NCI-H1436 treated with DMSO at 0.1 percent for 48 hours (cell line): Measurements from ENCODE around the gene SRL.

Experiments
- DNase-seq: peaks from one replicate; lab custom pipeline; 2025; lab: John Stamatoyannopoulos, UW

The SRL gene

DNA sequence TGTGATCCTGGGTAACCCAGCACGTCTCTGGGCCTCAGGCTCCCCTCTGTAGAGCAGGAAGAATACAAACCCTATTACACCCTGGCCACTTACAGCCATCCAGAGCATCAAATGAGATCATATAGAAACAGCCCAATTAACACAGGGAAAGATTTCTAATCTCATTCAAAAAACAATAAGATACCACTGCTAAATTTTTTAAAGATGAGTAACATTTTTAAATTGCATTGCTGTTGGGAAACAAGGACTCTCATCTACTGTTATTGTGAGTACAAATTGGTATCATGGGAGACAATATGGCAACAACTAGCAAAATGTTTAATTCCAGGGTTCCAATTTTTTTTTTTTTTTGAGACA, 41.1 kb downstream of the SRL start:
- no peak for DNase-seq

DNA sequence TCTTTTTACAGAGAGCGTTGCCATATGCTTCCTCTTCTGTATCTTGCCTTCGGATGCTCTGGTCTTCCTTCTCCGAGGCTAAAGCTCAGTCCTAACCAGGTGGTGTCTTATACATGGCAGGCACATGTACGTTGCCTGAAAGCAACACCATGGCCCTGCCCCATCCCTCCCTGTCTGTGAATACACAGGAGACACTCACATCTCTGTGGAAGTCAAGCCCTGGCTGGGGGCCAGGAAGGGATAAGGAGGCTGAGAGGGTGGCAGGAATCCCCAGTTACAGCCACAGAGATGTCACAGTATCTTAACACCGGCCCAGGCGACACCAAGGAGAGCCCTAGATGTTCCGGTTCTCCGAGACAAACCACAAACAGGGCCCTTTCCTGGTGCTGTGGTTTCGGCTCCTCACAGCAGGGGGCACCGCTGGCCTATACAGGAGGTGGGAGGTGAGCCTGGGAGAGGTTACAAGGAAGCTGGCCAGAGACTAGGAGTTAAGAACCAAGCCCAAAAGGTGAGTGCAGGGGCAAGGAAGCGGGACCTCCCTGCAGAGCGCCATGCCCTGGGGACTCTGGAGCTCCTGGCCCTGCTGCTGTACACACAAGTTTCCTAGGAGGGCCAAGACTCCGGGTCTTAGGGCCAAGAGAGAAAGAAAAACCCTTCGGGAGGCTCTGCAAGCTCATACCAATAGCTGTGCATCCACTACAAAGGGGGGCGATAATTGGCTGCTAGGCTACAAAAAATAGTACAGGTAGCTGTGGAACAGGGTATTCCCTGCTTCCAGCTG, 41.7 kb downstream of the SRL start:
- DNase-seq, result peak; percentile 39

DNA sequence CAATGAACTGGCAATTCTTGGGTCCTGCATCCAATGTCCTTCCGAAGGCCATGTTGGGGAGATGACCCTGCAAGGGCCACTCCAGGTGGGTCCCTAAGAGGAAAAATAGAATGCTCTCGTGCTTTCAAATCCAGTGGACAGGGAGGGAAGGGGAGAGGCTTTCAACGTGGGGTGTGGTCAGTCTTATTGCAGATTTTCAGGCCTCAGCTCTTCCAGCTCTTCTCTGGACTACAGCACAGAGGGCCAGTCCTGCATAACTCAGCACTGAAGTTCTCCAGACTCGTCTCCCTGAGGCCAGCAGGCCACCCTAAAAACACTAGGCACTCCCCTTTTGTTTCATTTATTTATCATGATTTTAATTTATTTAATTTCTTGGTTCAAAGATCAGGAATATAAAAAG, 43.1 kb downstream of the SRL start:
- no peak for DNase-seq

DNA sequence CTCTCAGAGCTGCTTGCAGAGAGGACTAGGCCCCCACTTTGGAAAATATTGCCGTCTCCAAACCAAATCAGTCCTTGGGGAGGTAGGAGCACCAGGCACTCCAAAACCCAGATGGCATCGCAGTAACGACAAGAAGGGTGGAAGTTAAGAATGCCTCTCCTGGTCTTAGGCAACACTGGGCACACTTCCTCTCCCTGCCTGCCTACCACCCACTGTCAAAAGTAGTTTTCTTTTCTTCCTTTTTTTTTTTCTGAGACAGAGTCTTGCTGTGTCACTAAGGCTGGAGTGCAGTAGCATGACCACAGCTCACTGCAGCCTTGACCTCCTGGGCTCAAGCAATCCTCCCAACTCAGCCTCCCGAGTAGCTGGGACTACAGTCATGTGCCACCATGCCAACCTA, 47.2 kb downstream of the SRL start:
- DNase-seq, result no peak

DNA sequence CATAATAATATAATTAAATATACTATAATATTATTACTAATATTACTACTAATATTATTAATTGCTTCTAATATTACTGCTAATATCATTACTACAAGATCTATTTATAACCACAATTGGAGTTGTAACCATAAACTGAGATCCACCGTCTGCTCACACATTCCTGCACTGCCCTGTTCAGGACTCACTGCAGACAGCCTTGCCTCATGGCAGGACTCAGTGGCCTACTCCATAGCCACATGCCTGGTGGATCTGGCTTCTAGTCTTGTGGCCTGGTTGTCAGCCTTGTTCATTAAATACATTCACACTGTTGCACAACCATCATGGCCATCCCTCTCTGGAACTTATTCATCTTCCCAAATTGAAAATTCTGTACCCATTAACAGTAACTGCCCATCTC, 48.0 kb downstream of the SRL start:
- DNase-seq, result no peak

DNA sequence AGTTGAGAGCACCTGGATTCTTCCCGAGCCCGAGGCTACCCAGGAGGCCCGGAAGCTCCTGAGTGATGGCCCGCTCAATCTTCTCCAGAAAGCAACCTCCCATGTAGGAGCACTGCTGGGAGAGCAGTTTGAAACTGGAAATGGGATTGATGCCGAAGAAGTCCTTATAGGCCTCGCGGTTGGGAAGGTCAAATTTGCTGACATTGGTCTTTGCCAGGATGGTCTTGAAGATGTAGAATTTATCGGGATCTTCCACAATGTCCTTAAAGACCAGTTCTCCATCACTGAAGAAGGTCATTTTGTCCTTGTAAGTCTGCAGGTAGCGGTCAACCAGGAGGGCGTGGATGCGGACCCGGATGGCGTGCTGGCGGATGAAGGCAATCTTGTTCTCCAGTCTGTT, 49.7 kb downstream of the SRL start:
- DNase-seq, result no peak

DNA sequence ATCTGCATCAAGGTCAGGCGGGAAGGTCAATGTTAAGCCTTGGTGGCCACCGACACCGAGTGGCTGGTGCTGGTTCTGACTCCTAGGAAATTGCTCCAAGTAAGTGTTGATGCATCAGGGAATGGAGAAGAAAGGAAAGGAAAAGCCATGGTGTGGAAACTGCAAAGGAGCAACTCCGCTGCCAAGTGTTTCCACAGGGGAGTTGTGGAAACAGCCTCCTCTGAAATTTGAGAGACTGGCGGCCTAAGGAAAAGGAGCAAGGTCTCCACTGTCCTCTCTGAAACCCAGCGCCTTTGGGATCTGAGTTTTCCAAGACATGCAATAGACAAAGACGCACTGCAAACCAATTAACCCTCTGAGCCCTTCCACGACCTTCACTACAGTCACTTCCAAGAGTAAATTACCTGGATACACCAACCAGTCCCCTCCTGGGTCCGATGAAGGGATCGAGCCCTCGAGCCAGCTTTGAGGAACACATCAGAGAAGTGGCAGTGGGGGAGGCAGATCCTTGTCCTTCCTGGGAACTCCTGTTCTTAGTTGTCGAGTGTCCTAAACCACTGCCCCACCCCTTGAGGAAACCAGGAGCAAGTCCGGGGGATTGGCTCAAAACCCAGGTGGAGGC, 51.1 kb downstream of the SRL start:
- no peak for DNase-seq

DNA sequence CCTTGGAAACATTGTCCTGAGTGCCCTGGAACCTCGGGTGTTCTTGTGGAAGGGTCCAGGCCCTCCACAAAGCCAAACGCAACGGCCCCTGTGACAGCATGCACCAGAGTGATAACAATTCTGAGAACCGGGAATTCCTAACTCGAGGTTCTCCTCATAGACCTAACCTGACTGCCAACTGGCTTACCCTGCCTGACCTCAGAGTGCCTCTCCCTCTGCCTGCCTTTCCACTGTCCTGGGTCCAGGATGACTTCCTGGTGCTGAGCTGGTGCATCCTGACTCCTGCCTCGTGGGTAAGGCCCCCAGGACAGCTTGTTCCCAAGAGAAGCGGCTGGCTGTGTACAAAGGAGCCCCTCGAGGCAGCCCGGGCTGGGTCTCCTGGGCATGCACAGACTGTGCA, 51.8 kb downstream of the SRL start:
- no peak for DNase-seq

DNA sequence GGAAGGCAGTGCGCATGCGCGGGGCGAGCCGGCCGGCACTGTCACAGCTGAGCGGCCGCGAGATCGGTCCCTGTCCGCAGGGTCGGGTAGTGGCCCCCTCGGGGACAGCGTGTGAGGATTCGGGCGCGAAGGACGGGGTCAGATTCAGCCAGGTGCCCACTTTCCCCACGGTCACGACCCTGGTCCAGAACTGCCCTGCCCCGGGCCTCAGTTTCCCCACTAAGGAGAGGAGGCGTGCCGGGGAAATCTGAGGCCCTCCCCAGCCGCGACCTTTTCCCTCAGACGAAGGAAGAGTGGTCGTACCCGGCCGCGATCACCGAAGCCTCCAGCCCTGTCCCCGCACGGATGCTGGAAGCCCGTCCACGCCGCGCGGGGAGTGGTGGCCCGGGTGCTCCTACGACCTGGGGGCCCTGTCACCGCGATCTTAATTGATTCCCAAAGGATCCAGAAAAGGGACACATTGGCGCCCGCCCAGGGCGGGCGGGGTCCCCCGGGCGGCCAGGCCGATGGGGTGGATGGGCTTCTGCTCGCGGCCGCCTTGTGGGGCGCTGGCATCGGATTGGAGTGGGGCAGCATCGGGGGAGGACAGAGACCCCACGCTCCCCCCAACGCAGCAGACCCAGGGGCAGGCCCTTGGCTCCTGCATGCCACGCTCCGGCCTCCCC, 57.7 kb downstream of the SRL start:
- no peak for DNase-seq

DNA sequence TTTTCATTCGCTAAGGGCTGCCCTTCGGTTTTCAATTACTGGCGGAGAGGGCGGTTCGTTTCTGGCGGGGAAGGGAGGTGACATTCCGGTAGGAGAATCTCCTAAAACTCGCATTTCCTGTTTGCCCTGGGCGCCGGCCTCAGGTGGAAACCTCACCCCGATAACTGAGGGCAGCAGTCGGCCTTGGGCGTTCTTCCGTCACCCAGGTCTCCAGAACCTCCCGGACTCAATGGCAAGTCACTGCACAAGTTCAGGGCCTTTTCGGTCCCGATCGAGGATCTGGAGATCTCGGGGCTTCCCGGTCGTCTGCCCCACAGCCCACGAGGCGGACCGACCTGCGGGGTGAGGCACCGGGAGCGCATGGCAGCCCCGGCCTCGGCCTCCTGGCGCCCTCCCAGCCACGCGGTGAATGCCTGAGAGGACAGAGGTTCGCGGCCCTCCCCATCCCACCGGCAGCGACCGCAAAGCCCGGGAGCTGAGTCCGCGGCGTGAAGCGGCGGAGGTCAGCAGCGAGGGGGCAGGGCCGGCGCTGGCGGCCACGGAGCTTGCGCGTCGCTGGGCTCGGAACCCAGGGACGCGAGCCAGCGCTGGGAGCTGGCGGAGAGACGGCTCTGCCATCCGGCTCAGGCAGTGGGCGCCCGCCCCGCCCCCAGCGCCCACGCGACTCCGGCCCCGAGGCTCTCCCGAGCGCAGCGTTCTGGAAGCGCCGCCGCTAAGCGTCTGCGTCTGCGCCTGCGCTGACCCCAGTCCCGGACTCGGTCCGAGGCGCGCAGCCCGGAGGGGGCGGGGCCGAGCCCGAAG, 58.4 kb downstream of the SRL start:
- peak; percentile 31 for DNase-seq

DNA sequence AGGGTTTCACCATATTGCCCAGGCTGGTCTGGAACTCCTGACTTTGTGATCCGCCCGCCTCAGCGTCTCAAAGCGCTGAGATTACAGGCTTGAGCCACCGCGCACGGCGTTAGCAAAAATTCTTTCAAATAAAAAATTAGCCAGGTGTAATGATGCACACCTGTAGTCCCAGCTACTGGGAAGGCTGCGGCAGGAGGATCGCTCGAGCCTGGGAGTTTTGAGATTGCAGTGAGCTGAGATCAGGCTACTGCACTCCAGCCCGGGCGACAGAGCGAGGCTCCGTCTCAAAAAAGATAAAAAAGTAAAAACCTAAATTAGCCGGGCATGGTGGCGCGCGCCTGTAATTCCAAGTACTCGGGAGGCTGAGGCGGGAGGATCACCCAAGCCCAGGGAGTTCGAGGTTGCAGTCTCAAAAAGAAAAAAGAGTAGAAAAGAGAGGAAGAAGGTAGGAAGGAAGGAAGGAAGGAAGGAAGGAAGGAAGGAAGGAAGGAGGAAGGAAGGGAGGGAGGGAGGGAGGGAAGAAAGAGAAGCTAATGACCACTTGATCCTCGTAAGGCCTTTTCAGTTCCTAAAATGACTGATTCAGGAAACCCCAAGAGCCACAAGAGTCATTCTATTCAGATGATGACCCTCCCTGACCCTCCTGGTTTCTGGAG, 59.2 kb downstream of the SRL start:
- DNase-seq, result no peak

DNA sequence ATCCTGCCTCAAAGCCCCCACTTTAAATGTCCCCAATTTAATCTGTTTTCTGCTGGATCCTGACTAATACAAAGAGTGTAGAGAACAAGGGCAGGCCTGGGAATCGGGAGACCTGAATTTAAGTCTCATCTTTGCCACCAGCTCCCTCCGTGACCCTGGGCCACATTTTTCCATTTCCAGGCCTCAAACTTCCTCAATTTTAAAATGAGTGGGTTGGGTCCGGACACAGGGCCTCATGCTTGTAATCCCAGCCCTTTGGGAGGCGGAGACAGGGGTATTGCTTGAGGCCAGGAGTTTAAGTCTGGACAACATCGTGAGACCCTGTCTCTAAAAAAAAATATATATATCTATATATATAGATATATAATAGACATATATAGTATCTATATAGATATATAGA, 61.4 kb downstream of the SRL start:
- no peak for DNase-seq

DNA sequence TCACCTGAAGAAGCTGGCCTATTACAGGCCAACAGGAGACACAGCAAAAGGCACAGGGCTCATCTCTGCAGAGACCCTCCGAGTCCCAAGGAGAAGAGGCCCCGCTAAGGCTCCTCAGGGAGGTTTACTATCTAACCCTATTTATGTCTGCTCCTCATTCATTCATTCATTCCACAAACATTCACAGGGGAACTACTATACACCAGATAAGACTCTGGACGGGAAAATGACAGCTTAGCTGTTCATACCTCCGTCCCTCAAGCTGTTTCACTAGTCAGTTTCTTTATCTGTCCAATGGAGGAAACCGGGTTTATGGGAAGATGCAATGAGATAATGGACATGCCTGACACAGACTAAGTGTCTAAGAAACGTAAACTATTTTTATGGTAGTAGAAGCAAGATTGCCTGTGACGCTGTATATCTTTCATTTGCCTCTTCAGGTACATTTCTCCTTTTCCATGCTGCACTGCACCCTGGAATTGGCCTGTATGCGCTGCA, 62.1 kb downstream of the SRL start:
- no peak for DNase-seq

DNA sequence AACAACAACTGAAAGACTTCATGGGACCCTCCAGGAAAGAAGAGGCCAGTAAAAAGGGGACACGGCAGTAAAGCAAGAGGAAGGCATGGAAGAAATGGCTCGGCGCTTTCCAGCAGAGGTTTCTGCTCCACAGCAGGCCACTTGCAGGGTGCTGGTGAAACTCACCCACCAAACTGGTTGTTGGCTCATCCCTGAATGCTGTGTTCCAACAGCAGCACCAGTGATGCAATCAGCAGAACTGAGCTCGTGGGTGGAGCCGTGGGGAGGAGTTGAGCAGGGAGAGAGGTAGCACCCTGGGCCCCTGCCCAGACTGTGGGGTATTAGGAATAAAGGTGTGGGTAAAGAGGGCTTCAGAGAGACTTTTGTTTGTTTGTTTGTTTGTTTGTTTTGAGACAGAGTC, 62.9 kb downstream of the SRL start:
- DNase-seq, result no peak

DNA sequence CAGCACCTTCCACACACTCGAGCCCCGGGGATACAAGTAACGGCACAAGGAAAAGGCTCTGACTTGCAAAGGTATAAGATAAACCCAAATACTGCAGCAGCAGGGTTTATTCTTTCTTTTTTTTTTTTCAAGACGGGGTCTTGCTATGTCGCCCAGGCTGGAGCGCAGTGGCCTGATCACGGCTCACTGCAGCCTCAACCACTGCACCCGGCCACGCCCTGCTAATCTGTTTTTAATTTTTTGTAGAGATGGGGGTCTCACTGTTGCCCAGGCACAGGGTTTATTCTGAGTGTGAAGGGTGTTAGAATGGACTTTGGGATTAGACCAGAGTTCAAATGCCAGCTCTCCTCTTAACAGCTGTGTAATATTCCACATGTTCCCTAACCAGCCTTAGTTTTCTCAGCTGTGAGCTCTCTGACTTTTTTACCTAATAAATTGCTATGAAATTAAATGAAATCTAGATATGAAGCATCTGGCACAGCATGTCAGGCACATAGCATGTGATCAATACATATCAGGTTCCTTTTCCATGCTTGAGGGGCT, 63.3 kb downstream of the SRL start:
- DNase-seq, result no peak

DNA sequence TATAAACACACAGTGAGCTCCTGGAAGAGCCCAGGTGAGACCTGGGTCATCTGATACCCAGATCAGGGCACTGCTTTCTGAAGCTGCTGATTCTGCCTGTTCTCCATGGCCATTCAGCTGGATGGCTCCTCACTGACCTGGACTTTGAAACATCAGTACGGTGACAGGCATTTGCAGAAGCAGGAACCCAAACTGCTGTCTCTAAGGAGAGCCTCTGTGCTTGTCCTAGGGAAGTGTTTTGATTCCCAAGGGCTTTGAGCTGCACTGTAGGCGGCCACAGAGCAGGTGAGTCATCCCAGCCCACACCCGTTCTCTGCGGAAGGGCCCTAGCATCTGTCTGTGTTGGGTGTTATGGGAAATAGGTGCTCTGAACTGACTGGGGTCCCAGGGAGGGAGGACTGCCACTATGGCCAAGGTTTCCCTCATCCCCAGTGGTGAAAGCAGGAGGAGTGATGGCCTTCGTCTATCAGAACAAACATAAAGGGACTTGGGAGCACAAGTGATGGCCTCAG, 64.9 kb downstream of the SRL start:
- peak; percentile 21 for DNase-seq

DNA sequence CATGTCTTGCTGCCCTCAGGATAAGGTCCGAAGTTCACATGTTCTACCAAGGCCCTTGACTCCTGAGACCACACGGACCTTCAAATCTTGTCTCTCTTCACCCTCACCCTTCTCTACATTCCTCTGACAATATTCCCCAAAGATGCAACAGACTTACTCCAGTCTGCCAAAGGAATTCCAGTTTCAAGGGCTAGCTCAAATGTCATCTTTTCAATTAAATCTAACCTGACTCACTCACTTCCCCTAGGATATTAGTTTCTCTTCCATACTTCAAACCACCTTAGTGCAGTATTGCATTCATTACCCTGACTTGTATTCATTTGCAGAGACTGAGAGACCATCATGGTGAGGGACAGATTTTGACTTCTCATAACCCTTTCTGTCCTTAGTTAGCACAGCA, 66.0 kb downstream of the SRL start:
- no peak for DNase-seq

DNA sequence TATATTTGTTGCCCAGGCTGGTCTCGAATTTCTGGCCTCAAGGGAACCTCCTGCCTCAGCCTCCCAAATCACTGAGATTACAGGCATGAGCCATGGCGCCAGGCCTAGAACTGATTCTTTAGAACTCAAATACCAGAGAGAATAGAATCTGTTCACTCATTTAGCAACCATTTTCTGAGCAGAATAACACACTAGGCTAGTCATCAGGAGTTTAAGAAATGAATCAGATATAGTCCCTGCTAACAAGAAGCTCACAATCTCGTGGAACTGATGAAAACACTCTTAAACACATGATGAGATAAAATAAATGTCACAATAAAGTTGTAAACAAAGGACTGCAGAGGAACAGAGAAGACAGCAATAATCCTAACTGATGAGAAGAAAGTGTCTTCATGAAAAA, 69.8 kb downstream of the SRL start:
- no peak for DNase-seq

DNA sequence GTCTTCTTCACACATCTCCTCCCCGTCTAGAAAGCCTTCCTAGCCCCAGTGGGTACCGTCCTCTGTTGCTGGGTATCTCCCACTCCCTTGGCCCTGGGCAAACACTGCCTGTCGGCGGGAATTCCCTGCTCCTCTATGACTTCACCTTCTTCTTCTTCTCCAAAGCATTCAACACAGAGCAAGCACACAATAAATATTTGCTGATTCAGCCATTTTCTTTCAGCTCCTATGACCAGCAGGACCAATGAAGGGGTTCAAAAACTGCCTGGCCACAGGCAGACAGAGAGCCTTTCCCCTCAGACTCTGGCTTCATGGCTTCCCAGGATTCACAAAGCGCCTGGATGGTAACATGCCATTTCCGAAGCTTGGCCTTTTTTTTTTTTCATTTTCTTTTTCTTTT, 72.5 kb downstream of the SRL start:
- no peak for DNase-seq

DNA sequence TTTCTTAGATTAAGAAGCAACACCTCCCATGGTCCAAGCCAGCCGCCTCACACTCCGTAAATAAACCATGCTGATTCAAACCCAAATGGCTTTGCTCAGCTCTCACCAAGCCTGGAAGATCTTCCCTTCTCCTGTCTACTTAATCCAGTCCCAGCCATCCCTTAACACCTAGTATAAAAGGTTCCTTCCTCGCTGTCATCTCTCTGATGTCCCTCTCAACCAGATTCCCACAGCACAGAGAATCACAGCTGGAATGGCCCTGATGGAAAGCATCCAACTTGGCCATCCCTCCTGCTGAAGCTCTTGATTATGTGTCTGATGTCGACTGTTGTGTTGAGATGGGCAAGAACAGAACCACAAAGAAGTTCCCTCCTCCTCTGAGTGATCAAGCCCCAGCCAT, 75.1 kb downstream of the SRL start:
- no peak for DNase-seq

DNA sequence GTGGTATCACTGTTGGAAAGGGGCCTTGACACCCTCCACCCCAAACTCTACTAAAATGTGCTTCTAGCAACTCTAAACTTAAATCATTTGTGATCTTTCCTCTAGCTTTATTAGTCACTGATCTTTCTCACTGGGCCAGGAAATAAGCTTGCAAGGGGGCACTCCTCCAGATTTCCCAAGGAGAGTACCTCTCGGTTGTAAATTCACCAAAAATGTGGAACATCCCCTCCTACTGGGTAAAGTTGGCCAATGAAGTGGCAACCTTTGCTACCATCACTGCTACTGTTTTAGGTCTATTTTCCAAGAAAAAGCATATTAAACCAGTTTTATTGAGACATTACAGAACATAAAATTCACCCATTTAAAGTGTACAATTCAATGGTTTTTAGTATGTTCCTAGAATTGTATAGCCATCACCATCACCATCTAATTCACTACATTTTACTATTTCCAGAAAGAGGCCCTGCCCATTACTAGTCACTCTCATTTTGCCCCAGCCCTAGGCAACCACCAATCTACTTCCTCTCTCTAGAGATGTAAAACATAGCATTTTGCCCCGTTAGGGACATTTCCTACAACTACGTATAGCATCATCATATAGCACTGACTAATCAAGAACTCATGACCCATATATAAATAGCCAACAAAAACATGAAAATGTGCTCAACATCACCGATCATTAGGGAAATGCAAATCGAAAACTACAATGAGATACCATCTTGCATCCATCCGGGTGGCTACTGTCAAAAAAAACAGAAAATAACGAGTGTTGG, 81.0 kb downstream of the SRL start:
- DNase-seq, result no peak
